Left hindlimb (tissue), 1 donor: ENCODE data around the gene CD276.
"Not testable (repeated sequence)": the region's sequence is repeated elsewhere in the genome, so short reads cannot be mapped to it uniquely, and the experiment has no call there.

ENCODE experiments used
- DNase-seq: peaks from one replicate; pipeline ENCODE4 v3.0.0-alpha.2; 2018

Gene CD276

DNA sequence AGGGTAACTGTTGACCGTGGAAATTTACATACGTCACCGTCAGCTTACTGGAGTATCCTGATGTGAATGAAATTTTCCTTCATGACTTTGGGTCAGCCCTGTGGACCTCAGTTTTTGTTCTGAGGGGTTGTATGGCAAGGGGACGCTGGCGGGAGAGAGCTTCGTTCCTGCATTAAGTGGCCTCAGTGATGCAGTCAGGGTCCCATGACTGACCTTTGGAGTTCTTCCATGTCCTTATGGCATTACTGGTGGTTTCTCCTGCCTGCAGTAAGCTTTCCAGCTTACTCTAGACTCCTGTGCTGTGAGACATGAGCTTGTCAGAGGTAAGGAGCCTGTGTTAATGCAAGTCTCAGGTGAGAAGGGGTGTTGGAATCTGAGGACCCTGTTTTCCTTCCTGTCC, 1.8 kb downstream of the CD276 start:
- DNase-seq, result no peak

- DNase-seq, result no peak
Measured at GRCh38 chr15:73686781-73687256, 2.6 kb downstream of the CD276 start.

DNA sequence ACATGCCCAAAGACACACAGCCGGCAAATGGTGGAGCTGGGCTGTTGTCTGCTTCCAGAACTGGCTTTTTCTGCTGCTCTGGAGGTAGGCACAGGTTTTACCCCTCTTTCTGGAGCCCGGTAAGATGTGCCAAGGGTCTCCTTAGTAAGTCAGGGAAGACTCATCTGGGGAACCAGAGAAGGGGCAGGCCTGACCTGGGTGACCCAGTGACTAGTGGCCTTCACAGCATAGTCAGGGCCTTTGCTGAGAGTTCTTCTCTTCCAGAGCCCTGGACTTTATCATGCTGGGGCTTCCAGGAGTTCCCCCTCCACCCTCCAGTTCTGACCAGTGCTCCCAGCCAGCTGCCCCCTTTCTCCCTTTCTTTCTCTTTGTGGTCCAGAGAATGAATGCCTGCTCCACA, 3.2 kb downstream of the CD276 start:
- DNase-seq, result no peak

- no peak for DNase-seq
Measured at GRCh38 chr15:73688455-73688854, 4.3 kb downstream of the CD276 start.

DNA sequence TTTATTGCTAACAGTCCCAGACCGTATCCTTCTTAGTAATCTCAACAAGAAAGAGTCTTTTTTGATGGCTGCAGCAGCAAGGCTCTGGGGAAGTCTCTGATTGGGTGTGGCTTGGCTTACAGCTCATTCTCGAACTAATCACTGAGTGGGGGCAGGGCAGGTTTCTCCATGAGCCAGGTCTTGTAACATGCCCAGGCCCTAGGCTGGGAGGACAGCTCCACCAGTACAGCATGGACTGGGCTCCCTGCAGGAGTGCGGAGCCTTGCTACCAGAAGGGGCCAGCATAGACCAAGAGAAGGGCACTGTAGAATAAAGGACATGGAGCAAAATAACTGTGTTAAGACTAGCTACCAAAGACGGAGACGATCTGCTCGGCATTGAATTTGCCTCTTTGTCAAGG, 7.2 kb downstream of the CD276 start:
- DNase-seq, result no peak

GRCh38 chr15:73694419-73694818, 10.2 kb downstream of the CD276 start:
- no peak for DNase-seq

GRCh38 chr15:73695773-73696640, 11.8 kb downstream of the CD276 start:
- DNase-seq, result no peak

- no peak for DNase-seq
Measured at GRCh38 chr15:73696641-73697001, 12.4 kb downstream of the CD276 start.

DNA sequence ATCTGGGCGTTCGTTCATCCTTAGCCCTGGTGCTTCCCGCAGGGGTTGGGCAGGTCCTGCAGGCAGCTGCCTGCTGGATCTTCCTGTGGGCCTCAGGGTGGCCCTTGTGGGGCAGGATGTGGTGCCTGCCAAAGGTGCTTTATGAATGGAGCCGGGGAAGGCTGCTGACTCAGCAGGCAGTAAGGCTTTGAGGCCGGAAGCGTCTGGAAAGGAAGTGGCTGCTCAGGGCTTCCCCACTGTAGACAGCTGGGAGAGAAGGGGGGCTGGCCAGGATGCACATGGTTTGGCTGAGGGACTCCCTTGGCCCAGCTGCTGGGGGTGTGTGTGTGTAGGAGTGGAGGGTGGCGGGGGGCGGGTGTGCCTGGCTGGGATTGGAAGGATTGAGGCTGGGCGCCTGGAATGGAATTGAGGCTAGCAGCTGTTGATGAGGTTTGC, 12.9 kb downstream of the CD276 start:
- DNase-seq, result peak; percentile 96

GRCh38 chr15:73699249-73700040, 15.3 kb downstream of the CD276 start:
- no peak for DNase-seq

DNA sequence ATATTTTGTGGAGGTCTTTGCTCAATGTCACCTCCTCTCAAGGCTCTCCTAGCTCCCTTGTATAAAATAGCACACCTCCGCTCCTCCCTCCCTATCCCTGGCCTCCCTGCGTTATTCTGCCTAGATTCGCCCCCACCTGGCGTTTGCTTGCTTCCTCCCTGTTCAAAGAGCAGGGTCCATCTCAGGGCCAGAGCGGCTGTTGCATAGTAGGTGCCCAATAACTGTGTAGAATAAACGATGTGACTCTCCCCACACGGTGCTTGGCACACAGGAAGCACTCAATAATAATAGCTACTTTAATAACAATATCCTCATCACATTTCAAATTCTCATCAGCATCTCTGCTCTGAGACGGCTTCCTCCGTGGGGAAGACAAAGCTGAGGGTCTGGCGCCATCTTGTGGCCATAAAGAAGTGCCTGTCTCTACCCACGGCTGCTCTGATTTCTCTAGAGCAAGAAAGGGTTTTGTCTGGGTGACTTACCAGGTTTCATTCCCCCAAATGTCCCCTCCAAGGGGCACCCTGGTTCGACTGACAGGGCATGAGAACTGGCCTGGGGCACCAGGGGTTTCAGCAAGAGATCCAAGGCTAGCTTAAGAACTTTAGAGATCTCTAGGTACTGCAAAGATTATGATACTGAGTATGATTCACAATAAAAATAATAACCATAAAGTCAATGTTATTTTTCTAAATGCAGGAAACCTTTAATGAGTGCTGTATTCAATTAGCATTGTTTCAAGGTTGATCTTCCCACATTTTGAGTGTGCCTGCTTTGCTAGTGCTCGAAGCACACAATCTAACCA, 16.1 kb downstream of the CD276 start:
- peak; percentile 64 for DNase-seq

- DNase-seq, result not testable (repeated sequence)
Measured at GRCh38 chr15:73702311-73703239, 18.4 kb downstream of the CD276 start.

DNA sequence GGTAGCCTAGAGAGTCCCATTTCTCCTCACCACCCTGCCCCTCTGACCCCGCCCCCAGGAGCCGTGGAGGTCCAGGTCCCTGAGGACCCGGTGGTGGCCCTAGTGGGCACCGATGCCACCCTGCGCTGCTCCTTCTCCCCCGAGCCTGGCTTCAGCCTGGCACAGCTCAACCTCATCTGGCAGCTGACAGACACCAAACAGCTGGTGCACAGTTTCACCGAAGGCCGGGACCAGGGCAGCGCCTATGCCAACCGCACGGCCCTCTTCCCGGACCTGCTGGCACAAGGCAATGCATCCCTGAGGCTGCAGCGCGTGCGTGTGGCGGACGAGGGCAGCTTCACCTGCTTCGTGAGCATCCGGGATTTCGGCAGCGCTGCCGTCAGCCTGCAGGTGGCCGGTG, 19.4 kb downstream of the CD276 start:
- not testable (repeated sequence) for DNase-seq

GRCh38 chr15:73704142-73704868, 20.1 kb downstream of the CD276 start:
- not testable (repeated sequence) for DNase-seq

DNA sequence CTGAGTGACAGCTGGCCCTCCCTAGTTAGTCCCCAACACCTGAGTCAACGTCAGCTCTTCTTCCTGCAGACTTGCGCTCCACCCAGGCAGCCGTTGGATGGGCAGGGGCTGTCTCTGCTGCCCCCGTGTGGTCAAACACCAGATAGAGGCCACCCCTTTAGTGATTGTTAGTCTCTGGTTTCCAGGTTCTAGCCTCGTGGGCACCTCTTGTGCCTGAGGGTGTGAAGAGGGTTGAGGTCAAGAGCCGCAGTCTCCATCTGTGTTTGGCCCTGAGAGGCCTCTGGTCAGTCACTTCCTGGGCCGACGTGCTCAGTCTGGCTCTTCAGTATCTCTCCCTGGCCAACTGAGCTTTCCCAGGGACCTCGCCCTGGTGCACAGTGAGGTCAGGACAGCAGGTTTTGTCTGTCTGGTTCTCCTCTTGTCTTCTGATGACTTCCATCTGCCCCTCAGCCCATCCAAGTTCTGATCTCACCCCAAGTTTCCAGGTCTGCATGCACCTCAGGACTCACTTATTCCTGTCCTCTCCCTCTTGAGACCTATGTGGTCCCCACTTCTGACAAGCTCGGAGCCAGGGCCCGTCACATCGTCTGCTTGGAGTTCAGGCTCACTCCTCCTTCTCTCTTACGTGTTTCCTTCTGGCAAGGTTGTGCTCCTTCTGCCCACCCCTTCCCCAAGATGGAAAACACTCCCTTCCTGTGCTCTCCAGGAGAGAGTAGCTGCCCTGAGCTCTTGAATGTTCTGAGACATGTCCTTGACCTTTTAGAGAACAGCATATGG, 20.9 kb downstream of the CD276 start:
- DNase-seq, result peak; percentile 66

GRCh38 chr15:73708691-73709090, 24.5 kb downstream of the CD276 start:
- DNase-seq, result no peak

- DNase-seq, result no peak
Measured at GRCh38 chr15:73709241-73709640, 25.1 kb downstream of the CD276 start.

GRCh38 chr15:73709686-73710085, 25.5 kb downstream of the CD276 start:
- no peak for DNase-seq

DNA sequence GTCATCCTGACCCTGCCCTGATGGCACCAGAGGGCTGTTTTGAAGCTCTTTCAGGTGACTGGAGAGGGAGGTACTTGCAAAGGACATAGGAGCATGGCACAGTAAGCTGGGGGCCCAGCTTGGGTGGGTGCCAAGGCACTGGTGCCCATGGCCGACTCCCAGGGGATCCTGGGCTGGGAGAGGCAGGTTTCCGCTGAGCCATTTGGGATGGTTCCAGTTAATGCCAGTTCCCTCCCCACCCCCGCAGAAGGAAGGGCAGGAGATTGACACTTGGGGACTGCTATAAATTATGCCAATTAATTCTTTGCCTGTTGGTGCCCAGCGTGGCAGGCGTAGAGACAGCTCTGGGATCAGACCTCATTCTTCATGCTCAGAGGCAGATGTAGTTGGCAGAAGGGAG, 26.1 kb downstream of the CD276 start:
- no peak for DNase-seq

DNA sequence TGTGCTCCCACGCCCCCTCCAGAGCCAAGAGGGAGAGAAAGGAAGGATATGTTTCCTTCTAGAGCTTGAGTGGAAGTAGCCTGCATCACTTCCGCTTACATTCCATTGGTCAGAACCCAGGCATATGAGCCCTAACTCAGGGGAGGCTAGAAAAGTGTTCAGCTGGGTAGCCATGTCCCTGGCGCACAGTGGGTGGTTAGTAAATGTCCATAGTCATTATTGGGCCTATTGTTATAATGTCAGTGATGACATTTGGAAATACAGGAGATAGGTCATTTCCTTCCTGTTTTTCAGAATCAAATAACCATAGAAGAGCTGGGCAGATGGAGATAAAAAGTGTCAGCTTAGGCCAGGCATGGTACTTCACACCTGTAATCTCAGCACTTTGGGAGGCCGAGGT, 27.3 kb downstream of the CD276 start:
- no peak for DNase-seq
